Psoas muscle (tissue), 8 donors: ENCODE results near the gene TMEM235. TPM values are rescaled to one million over a fixed set of nuclear protein-coding genes. Genes with fewer than 3 reads are reported as not detected.

Experiments used
- ATAC-seq, 4 donors: fragments of 200-7000 bp; cut with Tn5 transposase; one replicate each; pipeline ENCODE4 v1.9.1; 2020; ENCODE audit warnings: moderate library complexity in 3 of 4, mild to moderate bottlenecking in 2 of 4
- DNase-seq, 2 donors: peaks; one replicate each; pipeline ENCODE4 v3.0.0-alpha.2; 2020
- H3K27ac ChIP-seq: fragments of 200-600 bp; one replicate; pipeline ENCODE4 v1.8.0; 2022
- H3K27me3 ChIP-seq, 3 donors: fragments of 200-600 bp in 1 of 3; one replicate each; pipeline versions ENCODE4 v1.6.1 to v1.8.0; 2013 to 2022; ENCODE audit warnings: low read length in 2 of 3, mild to moderate bottlenecking in 2 of 3, moderate library complexity in 1 of 3; ENCODE audit not compliant: insufficient read depth in 3 of 3
- H3K36me3 ChIP-seq, 2 donors: fragments of 200-600 bp in 1 of 2; one replicate each; pipeline versions ENCODE4 v1.6.1 to v1.8.0; 2013 to 2022; ENCODE audit warnings: low read depth in 1 of 2, mild to moderate bottlenecking in 1 of 2, moderate library complexity in 1 of 2; ENCODE audit not compliant: insufficient read depth in 1 of 2
- H3K4me1 ChIP-seq: fragments of 200-600 bp; one replicate; pipeline ENCODE4 v1.8.0; 2022
- H3K4me3 ChIP-seq: fragments of 200-600 bp; one replicate; pipeline ENCODE4 v1.8.0; 2022; ENCODE audit warnings: mild to moderate bottlenecking
- H3K9me3 ChIP-seq: fragments of 200-600 bp; one replicate; pipeline ENCODE4 v1.8.0; 2022
- WGBS, 3 donors: extraction: QIAGEN DNeasy Blood & Tissue Kit; methylation state at CpG; one replicate each; pipeline versions ENCODE4 v1.1.6 to v1.1.7; 2013; 5-methylcytosine and 5-hydroxymethylcytosine counted together
- intact Hi-C, 2 donors: fragments of 100-400 bp; cut with DNase I; formaldehyde crosslinking; loops; one replicate each; pipeline versions ENCODE4 v1.11.0 to v1.14.2; 2022
- long read RNA-seq, 2 donors: library from polyadenylated mRNA; unstranded; transcript quantifications; one replicate each; pipeline ENCODE4 v2.0.0, GENCODE V29; 2021
- polyA plus RNA-seq, 3 donors: library from polyadenylated mRNA; stranded (reverse); fragments of 200-250 nt; gene quantifications; one replicate each; pipeline ENCODE4 v1.2.3, GENCODE V29; 2013
- total RNA-seq, 4 donors: library from RNA; stranded (reverse); fragmentation: NEBNext Ultra II Directional in 2 of 4; extraction: Animal tissue kit (Norgen Biotek cat#: 25700) in 2 of 4; gene quantifications; one replicate each; pipeline versions ENCODE4 v1.2.1 to v1.2.4, GENCODE V29; 2021 to 2023
- TF ChIP-seq, protein P1 (sequence below): fragments of 200-600 bp; IDR thresholded peaks from one replicate; pipeline ENCODE4 v1.8.0; 2022; ENCODE audit warnings: antibody characterized with exemption
- donor health status: healthy with polysubstance abuse.
- donor health status: DM: no; HTN: no; CAD: no; lungs with moderate emphysema.
- donor health status: Bipolar disorder and iron deficiency.
- donor health status: healthy.
- donor health status: DM: yes; HTN: yes; CAD: no.
- donor health status: DM: no; HTN: no; CAD: no.
- donor health status: DM: no; HTN: no; CAD: no.
- donor health status: DM: yes; HTN: yes; CAD: no.

The TMEM235 gene
- total RNA-seq = not detected
- polyA plus RNA-seq = not detected
- long read RNA-seq, donor 1 = 0 reads
- long read RNA-seq, donor 2 = 0 reads

GRCh38 chr17:78230996-78231935 is at the start of gene TMEM235:
Gene TMEM235, plus strand, starts transcription at chr17:78231631. Its CDS starts 393 bp downstream, at chr17:78232024.
- TF ChIP-seq, protein P1, sequence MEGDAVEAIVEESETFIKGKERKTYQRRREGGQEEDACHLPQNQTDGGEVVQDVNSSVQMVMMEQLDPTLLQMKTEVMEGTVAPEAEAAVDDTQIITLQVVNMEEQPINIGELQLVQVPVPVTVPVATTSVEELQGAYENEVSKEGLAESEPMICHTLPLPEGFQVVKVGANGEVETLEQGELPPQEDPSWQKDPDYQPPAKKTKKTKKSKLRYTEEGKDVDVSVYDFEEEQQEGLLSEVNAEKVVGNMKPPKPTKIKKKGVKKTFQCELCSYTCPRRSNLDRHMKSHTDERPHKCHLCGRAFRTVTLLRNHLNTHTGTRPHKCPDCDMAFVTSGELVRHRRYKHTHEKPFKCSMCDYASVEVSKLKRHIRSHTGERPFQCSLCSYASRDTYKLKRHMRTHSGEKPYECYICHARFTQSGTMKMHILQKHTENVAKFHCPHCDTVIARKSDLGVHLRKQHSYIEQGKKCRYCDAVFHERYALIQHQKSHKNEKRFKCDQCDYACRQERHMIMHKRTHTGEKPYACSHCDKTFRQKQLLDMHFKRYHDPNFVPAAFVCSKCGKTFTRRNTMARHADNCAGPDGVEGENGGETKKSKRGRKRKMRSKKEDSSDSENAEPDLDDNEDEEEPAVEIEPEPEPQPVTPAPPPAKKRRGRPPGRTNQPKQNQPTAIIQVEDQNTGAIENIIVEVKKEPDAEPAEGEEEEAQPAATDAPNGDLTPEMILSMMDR = no peak
- WGBS, 3 donors = 35 to 51% (median 38%) methylated on average over 32 to 52 of the region's 52 CpGs
- Histone ChIP-seq H3K4me1 (no peaks in the 10 kb centered on the region), H3K36me3 (no peaks in the 10 kb centered on the region), H3K9me3 (no peaks in the 10 kb centered on the region), H3K27me3 (peaks cover 0 to 39% (median 20%) of the 10 kb centered on the region in 3 donors), H3K4me3 (no peak within 1 kb of the TSS), H3K27ac (no peak within 1 kb of the TSS)
- ATAC-seq (no peak), DNase-seq (no peak)
- intact Hi-C loops = no loop called here

- Histone ChIP-seq H3K27ac (no peak overlapping the region), H3K4me3 (no peak overlapping the region), H3K27me3 (no peaks in the 10 kb centered on the region), H3K4me1 (peaks cover 12% of the 10 kb centered on the region), H3K9me3 (no peaks in the 10 kb centered on the region), H3K36me3 (no peaks in the 10 kb centered on the region)
- WGBS, 3 donors = 94 to 96% (median 94%) methylated on average over 13 of the region's 13 CpGs
- TF ChIP-seq, protein P1 = no peak
- intact Hi-C loops = loop anchor here in 1 of 2 donors (5.0 kb wide), 1 partner anchor 40 kb away; no protein-coding TSS in a partner anchor
- no peak for DNase-seq
- ATAC-seq = no peak
These were observed 48.9 kb upstream of the TMEM235 start for GRCh38 chr17:78182504-78182903.

DNA sequence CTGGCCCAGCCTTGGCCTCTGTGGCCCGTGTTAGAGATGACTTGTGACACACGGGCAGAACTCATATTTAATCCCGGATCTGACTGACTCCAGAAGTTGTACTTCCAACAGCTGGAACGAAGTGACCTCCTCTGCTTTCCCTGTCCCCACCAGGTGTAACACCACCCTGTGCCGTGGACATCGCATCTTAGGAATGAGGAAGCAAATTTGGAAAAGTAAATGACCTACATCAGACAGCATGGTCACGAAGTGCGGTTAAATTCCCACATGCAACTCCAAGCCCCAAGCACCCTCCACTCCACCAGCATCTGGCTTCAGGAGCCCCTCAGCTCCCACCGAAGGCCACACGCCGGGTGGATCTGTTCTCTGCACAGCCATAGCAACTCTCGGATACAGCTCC is 47.5 kb upstream of the TMEM235 start:
- no peaks in the 10 kb centered on the region for H3K36me3 ChIP-seq
- TF ChIP-seq, protein P1 = no peak
- WGBS, 3 donors = 84 to 90% (median 84%) methylated on average over 12 of the region's 12 CpGs
- H3K27ac ChIP-seq = no peak overlapping the region
- intact Hi-C loops = loop anchor here in 1 of 2 donors (5.0 kb wide), 1 partner anchor 42 kb away; no protein-coding TSS in a partner anchor
- ATAC-seq = no peak
- H3K27me3 ChIP-seq = no peaks in the 10 kb centered on the region
- H3K4me3 ChIP-seq = no peak overlapping the region
- H3K4me1 ChIP-seq = peaks cover 18% of the 10 kb centered on the region
- DNase-seq = no peak
- H3K9me3 ChIP-seq = no peaks in the 10 kb centered on the region

DNA sequence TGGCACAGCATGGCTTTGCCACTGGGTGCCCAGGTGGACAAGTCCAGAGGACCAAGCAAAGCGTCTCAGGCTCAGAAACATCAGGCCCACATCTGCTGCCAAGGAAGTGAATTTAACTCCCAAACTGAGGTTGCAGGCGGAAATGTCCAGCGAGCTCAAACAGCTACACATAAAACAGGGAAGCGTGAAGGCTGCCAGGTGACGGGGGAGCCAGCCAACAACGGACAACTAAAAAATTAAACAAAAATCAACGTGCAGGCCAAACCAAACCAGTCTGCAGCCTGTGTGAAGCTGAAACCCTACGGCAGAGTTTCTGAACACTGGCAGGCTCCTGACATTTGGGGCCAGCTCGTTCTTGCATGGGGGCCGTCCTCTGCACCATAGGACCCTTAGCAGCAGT is 47.1 kb upstream of the TMEM235 start:
- no peak overlapping the region for H3K4me3 ChIP-seq

More for the DNA sequence above, 47.1 kb upstream of the TMEM235 start:
- Histone ChIP-seq H3K27me3 (no peaks in the 10 kb centered on the region), H3K9me3 (no peaks in the 10 kb centered on the region), H3K27ac (no peak overlapping the region), H3K4me1 (peaks cover 18% of the 10 kb centered on the region), H3K36me3 (no peaks in the 10 kb centered on the region)
- ATAC-seq = no peak
- no peak for DNase-seq
- WGBS, 3 donors = 63 to 76% (median 67%) methylated on average over 10 of the region's 10 CpGs
- TF ChIP-seq, protein P1 = no peak
- intact Hi-C loops = loop anchor here in 1 of 2 donors (5.0 kb wide), 1 partner anchor 42 kb away; no protein-coding TSS in a partner anchor
